Endometrium (tissue), 2 donors: ENCODE measurements around the gene COL27A1.

Experiments
- FAIRE-seq: peaks from 2 replicates; lab custom pipeline; 2012; peaks lifted over from hg19 to GRCh38; lab: Jason Lieb, UNC
- donor health status: control.
- donor health status: control.

The COL27A1 gene

GRCh38 chr9:114343471-114344187, 188.3 kb downstream of the COL27A1 start:
- no peak for FAIRE-seq

GRCh38 chr9:114344188-114344566, 188.8 kb downstream of the COL27A1 start:
- FAIRE-seq: no peak

- no peak for FAIRE-seq
These were observed 189.4 kb downstream of the COL27A1 start for GRCh38 chr9:114344692-114345091.

- no peak for FAIRE-seq
These were observed 190.2 kb downstream of the COL27A1 start for GRCh38 chr9:114345493-114346065.

GRCh38 chr9:114346146-114346545, 190.8 kb downstream of the COL27A1 start:
- no peak for FAIRE-seq

GRCh38 chr9:114347675-114348074, 192.3 kb downstream of the COL27A1 start:
- no peak for FAIRE-seq

- FAIRE-seq: no peak
These were observed 193.0 kb downstream of the COL27A1 start for GRCh38 chr9:114348261-114348905.

- no peak for FAIRE-seq
These were observed 193.7 kb downstream of the COL27A1 start for GRCh38 chr9:114348906-114349482.

- FAIRE-seq: no peak
These were observed 194.6 kb downstream of the COL27A1 start for GRCh38 chr9:114349713-114350480.

- no peak for FAIRE-seq
These were observed 195.5 kb downstream of the COL27A1 start for GRCh38 chr9:114350636-114351401.

- no peak for FAIRE-seq
These were observed 196.6 kb downstream of the COL27A1 start for GRCh38 chr9:114351932-114352331.

GRCh38 chr9:114355821-114356220, 200.5 kb downstream of the COL27A1 start:
- FAIRE-seq: no peak

GRCh38 chr9:114356792-114357191, 201.5 kb downstream of the COL27A1 start:
- FAIRE-seq: no peak

- FAIRE-seq: no peak
These were observed 202.0 kb downstream of the COL27A1 start for GRCh38 chr9:114357360-114357759.

- no peak for FAIRE-seq
These were observed 202.6 kb downstream of the COL27A1 start for GRCh38 chr9:114357911-114358328.

GRCh38 chr9:114359801-114360200, 204.5 kb downstream of the COL27A1 start:
- FAIRE-seq: no peak

GRCh38 chr9:114361542-114361941, 206.2 kb downstream of the COL27A1 start:
- no peak for FAIRE-seq
